HEK293 (cell line): ENCODE measurements around the gene KRABD2.

ENCODE experiments used
- CTCF ChIA-PET: fragments of 350-600 bp; formaldehyde crosslinking; extraction: SDS; loops from one replicate; lab custom pipeline; 2021; ENCODE audit warnings: antibody characterized with exemption; lab: Yijun Ruan, JAX
- POLR2A ChIA-PET: fragments of 300-600 bp; formaldehyde crosslinking; extraction: SDS; loops from one replicate; lab custom pipeline; 2020; ENCODE audit warnings: antibody characterized with exemption, inconsistent platforms; lab: Yijun Ruan, JAX
- H3K27ac ChIP-seq: fragments of 200-500 bp; sonication (Bioruptor generic); 2 replicates; pipeline ENCODE4 v1.5.1; 2014; ENCODE audit warnings: low read depth, low read length, control low read depth, inconsistent platforms; ENCODE audit errors: extremely low read depth
- H3K36me3 ChIP-seq, 2 experiments: fragments of 200-500 bp in 1 of 2; sonication (Bioruptor generic) in 1 of 2; 1 replicate in 1 of 2; 2 replicates in 1 of 2; pipeline ENCODE4 v1.5.1; 2014 to 2017; ENCODE audit warnings: inconsistent platforms in 2 of 2, low read length in 2 of 2; ENCODE audit not compliant: control insufficient read depth in 2 of 2, insufficient read depth in 1 of 2
- H3K4me1 ChIP-seq: fragments of 200-500 bp; sonication (Bioruptor generic); 2 replicates; pipeline ENCODE4 v1.5.1; 2014; ENCODE audit warnings: mild to moderate bottlenecking, low read length, inconsistent platforms; ENCODE audit not compliant: control insufficient read depth, insufficient read depth
- H3K4me3 ChIP-seq: 2 replicates; pipeline ENCODE4 v1.5.1; 2011; ENCODE audit warnings: low read depth, mild to moderate bottlenecking, control low read depth, low read length, moderate library complexity
- H3K9me3 ChIP-seq: fragments of 200-500 bp; sonication (Bioruptor generic); 2 replicates; pipeline ENCODE4 v1.5.1; 2014; ENCODE audit warnings: low read depth, low read length, inconsistent platforms; ENCODE audit not compliant: control insufficient read depth, insufficient read depth
- FEZF1 ChIP-seq: fragments of 450-650 bp; formaldehyde crosslinking; IDR thresholded peaks from 2 replicates; pipeline ENCODE4 v1.5.1; 2016; ENCODE audit warnings: missing biosample characterization, missing genetic modification characterization
- GFI1B ChIP-seq: fragments of 450-650 bp; formaldehyde crosslinking; IDR thresholded peaks from 2 replicates; pipeline ENCODE4 v1.5.1; 2016; ENCODE audit warnings: missing biosample characterization, missing genetic modification characterization
- GLI4 ChIP-seq: fragments of 450-650 bp; formaldehyde crosslinking; IDR thresholded peaks from 2 replicates; pipeline ENCODE4 v1.5.1; 2016; ENCODE audit warnings: missing biosample characterization, missing genetic modification characterization
- HOXD13 ChIP-seq: sonication (generic); formaldehyde crosslinking; IDR thresholded peaks from 2 replicates; pipeline ENCODE4 v1.8.0; 2022; ENCODE audit warnings: missing genetic modification reagents, borderline replicate concordance
- ZBTB26 ChIP-seq: fragments of 450-650 bp; formaldehyde crosslinking; optimal IDR thresholded peaks from 2 replicates; pipeline ENCODE3; 2016; ENCODE audit warnings: missing biosample characterization, mild to moderate bottlenecking, missing genetic modification characterization
- ZBTB44 ChIP-seq: fragments of 450-650 bp; IDR thresholded peaks from 2 replicates; pipeline ENCODE4 v1.5.1; 2018; ENCODE audit warnings: missing biosample characterization, mild to moderate bottlenecking, missing genetic modification characterization
- ZNF112 ChIP-seq: fragments of 450-650 bp; formaldehyde crosslinking; IDR thresholded peaks from 2 replicates; pipeline ENCODE4 v1.5.0; 2017; ENCODE audit warnings: missing biosample characterization, missing genetic modification characterization
- ZNF148 ChIP-seq: fragments of 450-650 bp; formaldehyde crosslinking; IDR thresholded peaks from 2 replicates; pipeline ENCODE4 v1.5.0; 2017; ENCODE audit warnings: missing biosample characterization, missing genetic modification characterization, borderline replicate concordance
- ZNF239 ChIP-seq: fragments of 450-650 bp; formaldehyde crosslinking; IDR thresholded peaks from 2 replicates; pipeline ENCODE4 v1.5.1; 2016; ENCODE audit warnings: missing biosample characterization, missing genetic modification characterization
- ZNF248 ChIP-seq: fragments of 450-650 bp; formaldehyde crosslinking; IDR thresholded peaks from 2 replicates; pipeline ENCODE4 v1.5.1; 2017; ENCODE audit warnings: missing biosample characterization, missing genetic modification characterization
- ZNF324 ChIP-seq: fragments of 450-650 bp; formaldehyde crosslinking; IDR thresholded peaks from 2 replicates; pipeline ENCODE4 v1.5.1; 2016; ENCODE audit warnings: missing biosample characterization, missing genetic modification characterization
- ZNF391 ChIP-seq: fragments of 450-650 bp; formaldehyde crosslinking; IDR thresholded peaks from 2 replicates; pipeline ENCODE4 v1.5.1; 2016; ENCODE audit warnings: low read depth, missing biosample characterization, missing genetic modification characterization, borderline replicate concordance
- ZNF513 ChIP-seq: fragments of 450-650 bp; IDR thresholded peaks from 2 replicates; pipeline ENCODE4 v1.5.1; 2018; ENCODE audit warnings: missing biosample characterization, missing genetic modification characterization
- ZNF549 ChIP-seq: fragments of 450-650 bp; IDR thresholded peaks from 2 replicates; pipeline ENCODE4 v1.5.1; 2018; ENCODE audit warnings: missing biosample characterization, missing genetic modification characterization, mild to moderate bottlenecking, inconsistent platforms, moderate library complexity
- ZNF560 ChIP-seq: fragments of 450-650 bp; formaldehyde crosslinking; IDR thresholded peaks from 2 replicates; pipeline ENCODE4 v1.5.1; 2017; ENCODE audit warnings: missing biosample characterization, missing genetic modification characterization, borderline replicate concordance
- ZNF664 ChIP-seq: fragments of 450-650 bp; formaldehyde crosslinking; IDR thresholded peaks from 2 replicates; pipeline ENCODE4 v1.5.1; 2016; ENCODE audit warnings: missing biosample characterization, missing genetic modification characterization
- ZNF670 ChIP-seq: fragments of 450-650 bp; formaldehyde crosslinking; IDR thresholded peaks from 2 replicates; pipeline ENCODE4 v1.5.1; 2016; ENCODE audit warnings: missing biosample characterization, missing genetic modification characterization, low read depth
- ZNF777 ChIP-seq: fragments of 450-650 bp; formaldehyde crosslinking; IDR thresholded peaks from 2 replicates; pipeline ENCODE4 v1.5.1; 2017; ENCODE audit warnings: missing biosample characterization, missing genetic modification characterization, borderline replicate concordance
- ZNF785 ChIP-seq: fragments of 450-650 bp; formaldehyde crosslinking; IDR thresholded peaks from 2 replicates; pipeline ENCODE4 v1.5.1; 2016; ENCODE audit warnings: missing biosample characterization, missing genetic modification characterization
- ZNF791 ChIP-seq: fragments of 450-650 bp; formaldehyde crosslinking; IDR thresholded peaks from 2 replicates; pipeline ENCODE4 v1.5.1; 2016; ENCODE audit warnings: missing biosample characterization, missing genetic modification characterization
- TF ChIP-seq, protein P1 (sequence below): fragments of 450-650 bp; formaldehyde crosslinking; IDR thresholded peaks from 2 replicates; pipeline ENCODE4 v1.5.1; 2017; ENCODE audit warnings: missing biosample characterization, missing genetic modification characterization
- TF ChIP-seq, protein P2 (sequence below): fragments of 450-650 bp; formaldehyde crosslinking; IDR thresholded peaks from 2 replicates; pipeline ENCODE4 v1.5.1; 2017; ENCODE audit warnings: missing biosample characterization, missing genetic modification characterization
- TF ChIP-seq, protein P3 (sequence below): fragments of 450-650 bp; formaldehyde crosslinking; IDR thresholded peaks from 2 replicates; pipeline ENCODE4 v1.5.1; 2017; ENCODE audit warnings: missing biosample characterization, missing genetic modification characterization
- TF ChIP-seq, protein P4 (sequence below): fragments of 450-650 bp; formaldehyde crosslinking; IDR thresholded peaks from 2 replicates; pipeline ENCODE4 v1.5.1; 2016; ENCODE audit warnings: missing biosample characterization, missing genetic modification characterization

KRABD2 gene

DNA sequence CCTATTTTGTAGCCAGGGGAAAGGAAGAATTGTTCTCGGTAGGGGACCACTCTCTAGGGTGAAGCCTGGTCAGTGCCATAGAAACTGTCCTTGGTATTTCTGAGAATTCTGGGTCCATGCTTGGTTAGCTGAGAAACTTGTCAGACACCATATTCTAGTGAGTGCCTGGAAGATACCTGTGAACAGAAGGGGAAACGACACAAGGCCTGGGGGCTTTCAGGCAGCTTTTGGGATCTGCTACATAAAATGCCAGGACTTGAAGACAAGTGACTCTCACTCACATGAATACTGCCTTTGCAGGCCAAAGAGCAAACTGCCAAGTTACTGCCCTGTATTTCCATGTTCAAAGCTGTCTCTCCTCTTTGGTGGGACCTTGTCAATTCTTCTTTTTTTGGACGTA lies 18.6 kb downstream of the KRABD2 start:
- POLR2A ChIA-PET = interaction anchor here (0.6 kb wide), 1 partner anchor 49 kb away, joined by 6 read pairs; no protein-coding TSS in a partner anchor
- Histone ChIP-seq H3K4me3 (no peak overlapping the region), H3K4me1 (peaks cover 15% of the 10 kb centered on the region), H3K9me3 (no peaks in the 10 kb centered on the region), H3K27ac (no peak overlapping the region), H3K36me3 (no peaks in the 10 kb centered on the region; a peak in 1 of 3 replicates)
- no peak for TF ChIP-seq ZNF148 (tag by site-specific recombination)
- TF ChIP-seq ZBTB26 (tag by site-specific recombination) = no peak
- no peak for TF ChIP-seq ZNF391 (tag by site-specific recombination)
- TF ChIP-seq ZNF670 = no peak
- TF ChIP-seq, protein P1, sequence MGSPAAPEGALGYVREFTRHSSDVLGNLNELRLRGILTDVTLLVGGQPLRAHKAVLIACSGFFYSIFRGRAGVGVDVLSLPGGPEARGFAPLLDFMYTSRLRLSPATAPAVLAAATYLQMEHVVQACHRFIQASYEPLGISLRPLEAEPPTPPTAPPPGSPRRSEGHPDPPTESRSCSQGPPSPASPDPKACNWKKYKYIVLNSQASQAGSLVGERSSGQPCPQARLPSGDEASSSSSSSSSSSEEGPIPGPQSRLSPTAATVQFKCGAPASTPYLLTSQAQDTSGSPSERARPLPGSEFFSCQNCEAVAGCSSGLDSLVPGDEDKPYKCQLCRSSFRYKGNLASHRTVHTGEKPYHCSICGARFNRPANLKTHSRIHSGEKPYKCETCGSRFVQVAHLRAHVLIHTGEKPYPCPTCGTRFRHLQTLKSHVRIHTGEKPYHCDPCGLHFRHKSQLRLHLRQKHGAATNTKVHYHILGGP = no peak
- TF ChIP-seq ZNF785 (tag by site-specific recombination) = no peak
- TF ChIP-seq GLI4 (tag by site-specific recombination) = no peak
- TF ChIP-seq ZNF248 (tag by site-specific recombination) = no peak
- TF ChIP-seq, protein P2, sequence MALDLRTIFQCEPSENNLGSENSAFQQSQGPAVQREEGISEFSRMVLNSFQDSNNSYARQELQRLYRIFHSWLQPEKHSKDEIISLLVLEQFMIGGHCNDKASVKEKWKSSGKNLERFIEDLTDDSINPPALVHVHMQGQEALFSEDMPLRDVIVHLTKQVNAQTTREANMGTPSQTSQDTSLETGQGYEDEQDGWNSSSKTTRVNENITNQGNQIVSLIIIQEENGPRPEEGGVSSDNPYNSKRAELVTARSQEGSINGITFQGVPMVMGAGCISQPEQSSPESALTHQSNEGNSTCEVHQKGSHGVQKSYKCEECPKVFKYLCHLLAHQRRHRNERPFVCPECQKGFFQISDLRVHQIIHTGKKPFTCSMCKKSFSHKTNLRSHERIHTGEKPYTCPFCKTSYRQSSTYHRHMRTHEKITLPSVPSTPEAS (tag by site-specific recombination) = no peak
- TF ChIP-seq FEZF1 = no peak
- TF ChIP-seq, protein P3, sequence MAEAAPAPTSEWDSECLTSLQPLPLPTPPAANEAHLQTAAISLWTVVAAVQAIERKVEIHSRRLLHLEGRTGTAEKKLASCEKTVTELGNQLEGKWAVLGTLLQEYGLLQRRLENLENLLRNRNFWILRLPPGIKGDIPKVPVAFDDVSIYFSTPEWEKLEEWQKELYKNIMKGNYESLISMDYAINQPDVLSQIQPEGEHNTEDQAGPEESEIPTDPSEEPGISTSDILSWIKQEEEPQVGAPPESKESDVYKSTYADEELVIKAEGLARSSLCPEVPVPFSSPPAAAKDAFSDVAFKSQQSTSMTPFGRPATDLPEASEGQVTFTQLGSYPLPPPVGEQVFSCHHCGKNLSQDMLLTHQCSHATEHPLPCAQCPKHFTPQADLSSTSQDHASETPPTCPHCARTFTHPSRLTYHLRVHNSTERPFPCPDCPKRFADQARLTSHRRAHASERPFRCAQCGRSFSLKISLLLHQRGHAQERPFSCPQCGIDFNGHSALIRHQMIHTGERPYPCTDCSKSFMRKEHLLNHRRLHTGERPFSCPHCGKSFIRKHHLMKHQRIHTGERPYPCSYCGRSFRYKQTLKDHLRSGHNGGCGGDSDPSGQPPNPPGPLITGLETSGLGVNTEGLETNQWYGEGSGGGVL = no peak
- TF ChIP-seq HOXD13 (CRISPR knock-in tag) = no peak
- TF ChIP-seq ZNF112 = no peak
- no peak for TF ChIP-seq ZNF513 (tag by site-specific recombination)
- CTCF ChIA-PET = no interaction called here

DNA sequence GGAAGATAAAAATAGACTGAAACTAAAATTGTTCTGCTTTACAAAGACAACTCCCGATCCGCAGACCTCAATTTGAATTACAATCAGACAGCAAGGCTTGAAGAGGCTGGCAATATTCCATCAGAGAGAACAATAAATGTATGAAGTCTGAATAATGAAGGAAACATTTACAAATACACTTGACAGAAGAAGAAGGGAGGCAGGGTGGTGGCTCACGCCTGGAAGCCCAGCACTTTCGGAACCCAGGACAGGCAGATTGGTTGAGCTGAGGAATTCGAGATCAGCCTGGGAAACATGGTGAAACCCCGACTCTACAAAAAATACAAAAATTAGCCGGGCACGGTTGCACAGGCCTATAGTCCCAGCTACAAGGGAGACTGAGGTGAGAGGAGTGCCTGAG lies 22.3 kb downstream of the KRABD2 start:
- H3K9me3 ChIP-seq = no peaks in the 10 kb centered on the region
- ChIA-PET CTCF (no interaction called here), POLR2A (no interaction called here)
- no peaks in the 10 kb centered on the region for H3K36me3 ChIP-seq
- no peak overlapping the region for H3K4me3 ChIP-seq
- no peaks in the 10 kb centered on the region for H3K4me1 ChIP-seq
- H3K27ac ChIP-seq = no peak overlapping the region
- TF ChIP-seq ZNF324 (tag by site-specific recombination) (no peak), ZNF664 (tag by site-specific recombination) (no peak), ZNF549 (tag by site-specific recombination) (no peak), ZNF791 (tag by site-specific recombination) (no peak), ZNF239 (tag by site-specific recombination) (no peak), GFI1B (no peak), ZNF560 (tag by site-specific recombination) (no peak), ZBTB44 (no peak), ZNF777 (tag by site-specific recombination) (no peak)
- TF ChIP-seq, protein P4, sequence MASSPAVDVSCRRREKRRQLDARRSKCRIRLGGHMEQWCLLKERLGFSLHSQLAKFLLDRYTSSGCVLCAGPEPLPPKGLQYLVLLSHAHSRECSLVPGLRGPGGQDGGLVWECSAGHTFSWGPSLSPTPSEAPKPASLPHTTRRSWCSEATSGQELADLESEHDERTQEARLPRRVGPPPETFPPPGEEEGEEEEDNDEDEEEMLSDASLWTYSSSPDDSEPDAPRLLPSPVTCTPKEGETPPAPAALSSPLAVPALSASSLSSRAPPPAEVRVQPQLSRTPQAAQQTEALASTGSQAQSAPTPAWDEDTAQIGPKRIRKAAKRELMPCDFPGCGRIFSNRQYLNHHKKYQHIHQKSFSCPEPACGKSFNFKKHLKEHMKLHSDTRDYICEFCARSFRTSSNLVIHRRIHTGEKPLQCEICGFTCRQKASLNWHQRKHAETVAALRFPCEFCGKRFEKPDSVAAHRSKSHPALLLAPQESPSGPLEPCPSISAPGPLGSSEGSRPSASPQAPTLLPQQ (tag by site-specific recombination) = no peak
